HepG2 (cell line): ENCODE data around the gene IWS1. TPM values are rescaled to one million over a fixed set of nuclear protein-coding genes. Genes with fewer than 3 reads are reported as not detected.

Experiments used
- CBX1 ChIP-seq: IDR thresholded peaks from one replicate; pipeline ENCODE4 v1.6.1; 2016; ENCODE audit warnings: antibody characterized with exemption, low read depth
- CREB3 ChIP-seq: sonication (generic); formaldehyde crosslinking; IDR thresholded peaks from 2 replicates; pipeline ENCODE4 v1.5.0; 2020; ENCODE audit warnings: missing genetic modification reagents
- GTF2F1 ChIP-seq: fragments of 150-350 bp; IDR thresholded peaks from 2 replicates; pipeline ENCODE4 v1.6.1; 2014; ENCODE audit warnings: low read length
- HMGA1 ChIP-seq: sonication (generic); formaldehyde crosslinking; conservative IDR thresholded peaks from 2 replicates; pipeline ENCODE4 v1.4.0; 2020; ENCODE audit warnings: missing genetic modification reagents
- KAT2B ChIP-seq: fragments of 150-350 bp; IDR thresholded peaks from 2 replicates; pipeline ENCODE4 v1.6.1; 2014; ENCODE audit warnings: low read depth, low read length, borderline replicate concordance
- MIXL1 ChIP-seq: IDR thresholded peaks from 2 replicates; pipeline ENCODE4 v1.6.1; 2016
- NR2F6 ChIP-seq, 2 experiments: IDR thresholded peaks; 2 replicates each; pipeline ENCODE4 v1.6.1; 2016; ENCODE audit warnings: antibody characterized with exemption in 1 of 2, mild to moderate bottlenecking in 1 of 2
- SRSF9 ChIP-seq: fragments of 200-400 bp; formaldehyde crosslinking; IDR thresholded peaks from 2 replicates; pipeline ENCODE4 v1.6.1; 2018; ENCODE audit warnings: borderline replicate concordance, mild to moderate bottlenecking, low read depth, low read length; ENCODE audit not compliant: insufficient read depth, poor library complexity, severe bottlenecking
- TBX3 ChIP-seq: fragments of 450-650 bp; IDR thresholded peaks from 2 replicates; pipeline ENCODE4 v1.6.1; 2017; ENCODE audit warnings: antibody characterized with exemption, mild to moderate bottlenecking, inconsistent platforms, borderline replicate concordance
- WIZ ChIP-seq: sonication (generic); formaldehyde crosslinking; IDR thresholded peaks from 2 replicates; pipeline ENCODE4 v1.5.1; 2020; ENCODE audit warnings: mild to moderate bottlenecking, missing genetic modification reagents
- ZNF20 ChIP-seq: sonication (generic); formaldehyde crosslinking; IDR thresholded peaks from 2 replicates; pipeline ENCODE4 v1.4.0; 2020; ENCODE audit warnings: mild to moderate bottlenecking, moderate library complexity, missing genetic modification reagents
- ZNF225 ChIP-seq: sonication (generic); formaldehyde crosslinking; IDR thresholded peaks from 2 replicates; pipeline ENCODE4 v1.4.0; 2020; ENCODE audit warnings: mild to moderate bottlenecking, missing genetic modification reagents
- ZNF460 ChIP-seq: sonication (generic); formaldehyde crosslinking; IDR thresholded peaks from 2 replicates; pipeline ENCODE4 v1.5.1; 2020; ENCODE audit warnings: missing genetic modification reagents, mild to moderate bottlenecking, borderline replicate concordance
- ZNF558 ChIP-seq: sonication (generic); formaldehyde crosslinking; IDR thresholded peaks from 2 replicates; pipeline ENCODE4 v1.9.0; 2022; ENCODE audit warnings: mild to moderate bottlenecking, missing genetic modification reagents, borderline replicate concordance
- ZNF703 ChIP-seq: sonication (generic); formaldehyde crosslinking; IDR thresholded peaks from 2 replicates; pipeline ENCODE4 v1.5.1; 2020; ENCODE audit warnings: missing genetic modification reagents, mild to moderate bottlenecking, moderate library complexity, borderline replicate concordance
- ZNF740 ChIP-seq: sonication (generic); formaldehyde crosslinking; IDR thresholded peaks from 2 replicates; pipeline ENCODE4 v1.4.0; 2020; ENCODE audit warnings: missing genetic modification reagents
- ZNF792 ChIP-seq: IDR thresholded peaks from 2 replicates; pipeline ENCODE4 v1.6.1; 2016
- polyA plus RNA-seq, 8 experiments: library from polyadenylated mRNA; depleted of rRNA in 3 of 8; stranded (reverse) in 7 of 8; unstranded in 1 of 8; fragments of >200 nt; fragmentation: Illumina TruSeq in 4 of 8; extraction: Trizol in 4 of 8; gene quantifications; 2 replicates each; pipeline versions ENCODE4 v1.2.1 to v1.2.3, GENCODE V29; 2011 to 2016; ENCODE audit warnings: low read depth in 4 of 8, missing spikeins in 1 of 8, mixed read lengths in 1 of 8; ENCODE audit not compliant: insufficient read depth in 1 of 8
- total RNA-seq, 5 experiments: library from RNA; depleted of rRNA; stranded (reverse); fragments of >200 nt; fragmentation: Illumina TruSeq; extraction: Trizol; gene quantifications; 2 replicates each; pipeline ENCODE4 v1.2.3, GENCODE V29; 2016; ENCODE audit warnings: low read depth in 1 of 5
- TF ChIP-seq, protein P1 (sequence below), 2 experiments: sonication (generic) in 1 of 2; formaldehyde crosslinking in 1 of 2; IDR thresholded peaks; 2 replicates each; pipeline versions ENCODE4 v1.4.0 to v1.6.1; 2016 to 2020; ENCODE audit warnings: borderline replicate concordance in 1 of 2, low read depth in 1 of 2, mild to moderate bottlenecking in 1 of 2, missing genetic modification reagents in 1 of 2
- TF ChIP-seq, protein P2 (sequence below): IDR thresholded peaks from 2 replicates; pipeline ENCODE4 v1.6.1; 2016

IWS1 gene
- total and polyA plus RNA-seq, 2 of the 13 experiments (the other 11 are each of a cell fraction or from before 2014, with no cell fraction given), result 28.9 to 62.3 TPM

- TF ChIP-seq ZNF20, result no peak
- peak; percentile 89 for TF ChIP-seq CBX1
- TF ChIP-seq KAT2B, result no peak
- TF ChIP-seq NR2F6 (IDR thresholded peaks at IDR 0.05), result peak; percentile 53; the same call in 1 of the 2 replicates
- TF ChIP-seq NR2F6 (CRISPR knock-in tag; IDR thresholded peaks at IDR 0.05), result peak; percentile 29
- TF ChIP-seq WIZ (CRISPR knock-in tag), result peak; percentile 89
- TF ChIP-seq ZNF792 (CRISPR knock-in tag), result no peak; the same call in 1 of the 2 replicates
- no peak for TF ChIP-seq CREB3 (CRISPR knock-in tag)
- TF ChIP-seq TBX3, result no peak
- TF ChIP-seq ZNF225, result no peak; the same call in 1 of the 2 replicates
- TF ChIP-seq, protein P1, sequence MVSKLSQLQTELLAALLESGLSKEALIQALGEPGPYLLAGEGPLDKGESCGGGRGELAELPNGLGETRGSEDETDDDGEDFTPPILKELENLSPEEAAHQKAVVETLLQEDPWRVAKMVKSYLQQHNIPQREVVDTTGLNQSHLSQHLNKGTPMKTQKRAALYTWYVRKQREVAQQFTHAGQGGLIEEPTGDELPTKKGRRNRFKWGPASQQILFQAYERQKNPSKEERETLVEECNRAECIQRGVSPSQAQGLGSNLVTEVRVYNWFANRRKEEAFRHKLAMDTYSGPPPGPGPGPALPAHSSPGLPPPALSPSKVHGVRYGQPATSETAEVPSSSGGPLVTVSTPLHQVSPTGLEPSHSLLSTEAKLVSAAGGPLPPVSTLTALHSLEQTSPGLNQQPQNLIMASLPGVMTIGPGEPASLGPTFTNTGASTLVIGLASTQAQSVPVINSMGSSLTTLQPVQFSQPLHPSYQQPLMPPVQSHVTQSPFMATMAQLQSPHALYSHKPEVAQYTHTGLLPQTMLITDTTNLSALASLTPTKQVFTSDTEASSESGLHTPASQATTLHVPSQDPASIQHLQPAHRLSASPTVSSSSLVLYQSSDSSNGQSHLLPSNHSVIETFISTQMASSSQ (IDR thresholded peaks at IDR 0.05; ENCODE audit: low read depth), result peak; percentile 39; the same call in 1 of the 2 replicates
- TF ChIP-seq, protein P1 (CRISPR knock-in tag; IDR thresholded peaks at IDR 0.05; ENCODE audit: borderline replicate concordance), result peak; percentile 81; the same call in 1 of the 2 replicates
- no peak for TF ChIP-seq HMGA1 (CRISPR knock-in tag)
- TF ChIP-seq, protein P2, sequence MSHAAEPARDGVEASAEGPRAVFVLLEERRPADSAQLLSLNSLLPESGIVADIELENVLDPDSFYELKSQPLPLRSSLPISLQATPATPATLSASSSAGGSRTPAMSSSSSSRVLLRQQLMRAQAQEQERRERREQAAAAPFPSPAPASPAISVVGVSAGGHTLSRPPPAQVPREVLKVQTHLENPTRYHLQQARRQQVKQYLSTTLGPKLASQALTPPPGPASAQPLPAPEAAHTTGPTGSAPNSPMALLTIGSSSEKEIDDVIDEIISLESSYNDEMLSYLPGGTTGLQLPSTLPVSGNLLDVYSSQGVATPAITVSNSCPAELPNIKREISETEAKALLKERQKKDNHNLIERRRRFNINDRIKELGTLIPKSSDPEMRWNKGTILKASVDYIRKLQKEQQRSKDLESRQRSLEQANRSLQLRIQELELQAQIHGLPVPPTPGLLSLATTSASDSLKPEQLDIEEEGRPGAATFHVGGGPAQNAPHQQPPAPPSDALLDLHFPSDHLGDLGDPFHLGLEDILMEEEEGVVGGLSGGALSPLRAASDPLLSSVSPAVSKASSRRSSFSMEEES, result no peak
- no peak for TF ChIP-seq MIXL1
- TF ChIP-seq ZNF460, result no peak
- TF ChIP-seq ZNF740 (CRISPR knock-in tag), result no peak
- no peak for TF ChIP-seq GTF2F1
- no peak for TF ChIP-seq ZNF703
- TF ChIP-seq SRSF9, result no peak
- TF ChIP-seq ZNF558 (CRISPR knock-in tag), result no peak
Measured at GRCh38 chr2:127453392-127454171, 72.7 kb downstream of the IWS1 start (continued).
